Fibroblast of skin of scalp (primary cell): ENCODE data around the gene PTBP2.

Experiments
- DNase-seq: peaks from one replicate; pipeline ENCODE4 v3.0.0-alpha.2; 2013

The PTBP2 gene

DNA sequence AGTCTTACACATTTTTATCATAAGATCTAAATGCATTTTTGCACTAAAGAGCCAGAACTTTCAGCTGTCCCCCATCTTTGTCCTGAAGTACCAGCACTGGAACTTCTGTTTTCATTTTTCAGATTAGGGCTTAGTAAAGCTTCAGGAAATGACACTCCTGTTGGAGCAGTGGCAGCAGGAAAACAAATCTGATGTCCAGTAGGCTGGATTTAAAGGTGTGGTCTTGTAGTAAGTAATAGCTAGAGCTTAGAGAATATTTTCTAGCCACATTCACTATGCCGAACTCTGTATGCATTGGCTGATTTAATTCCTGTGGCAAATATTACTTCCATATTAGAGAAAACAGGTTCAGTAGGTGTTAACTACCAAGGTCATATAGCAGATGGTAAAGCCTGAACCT lies 103.6 kb downstream of the PTBP2 start:
- DNase-seq: no peak

DNA sequence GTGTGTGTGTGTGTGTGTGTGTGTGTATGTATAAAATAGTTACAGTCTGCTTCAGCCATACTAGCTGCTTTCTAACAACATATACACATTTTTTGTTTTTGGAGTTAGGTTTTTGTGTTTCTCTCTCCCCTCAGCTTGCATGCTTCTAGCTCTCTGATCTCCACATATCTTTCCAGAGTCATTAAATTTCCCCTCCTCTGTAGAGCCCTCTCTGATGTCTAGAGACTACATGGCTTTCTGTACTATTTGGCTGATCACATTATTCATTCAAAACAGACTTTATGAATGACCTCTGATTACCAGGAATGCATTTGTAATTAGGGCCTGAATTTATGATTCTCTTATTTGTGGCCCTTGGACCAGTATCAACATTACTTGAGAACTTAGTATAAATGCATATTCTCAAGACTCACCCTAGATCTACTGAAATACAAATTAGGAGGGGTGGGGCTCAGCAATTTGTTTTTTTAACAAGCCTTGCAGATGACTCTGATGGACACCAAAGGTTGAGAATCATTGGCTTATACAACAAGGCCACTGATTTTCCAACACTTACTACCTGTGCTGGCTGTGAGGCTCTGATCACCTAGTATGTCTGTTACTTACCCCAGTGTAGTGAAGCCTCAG lies 104.5 kb downstream of the PTBP2 start:
- no peak for DNase-seq

DNA sequence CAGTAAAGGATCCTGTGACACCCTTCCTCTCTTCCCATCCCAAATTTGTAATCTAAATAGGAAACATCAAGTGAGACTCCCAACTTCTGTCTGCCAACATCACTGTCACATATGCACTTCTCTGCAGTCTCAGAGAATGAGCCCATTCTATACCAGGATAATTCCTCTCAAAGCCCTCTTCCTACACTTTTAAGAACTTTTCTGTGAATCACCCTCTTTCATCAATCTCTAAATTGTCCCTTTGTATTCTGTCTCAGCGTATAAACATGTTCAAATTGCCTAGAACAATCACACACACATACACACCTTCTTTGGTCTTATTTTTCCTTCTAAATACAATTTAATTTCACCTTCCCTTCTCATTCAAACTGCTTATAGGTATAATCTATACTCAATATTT lies 111.8 kb downstream of the PTBP2 start:
- DNase-seq: no peak

DNA sequence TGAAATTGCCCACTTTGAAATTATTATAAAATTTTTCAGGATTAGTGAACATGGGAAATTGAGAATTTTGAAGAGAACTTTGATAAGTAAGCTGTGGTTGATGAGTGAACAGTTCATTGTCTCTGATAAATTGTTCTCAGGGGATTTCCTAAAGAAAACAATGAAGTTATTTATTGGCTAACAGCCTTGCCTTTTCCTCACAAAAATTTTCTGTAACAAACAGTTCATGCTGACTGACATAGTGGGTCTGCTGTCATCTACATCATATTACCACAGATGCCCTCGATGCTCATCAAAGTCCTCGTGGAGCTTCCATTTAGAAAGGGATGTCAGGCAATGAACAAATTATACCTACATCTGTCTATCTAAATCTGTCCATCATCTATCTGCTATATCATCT lies 113.4 kb downstream of the PTBP2 start:
- no peak for DNase-seq

DNA sequence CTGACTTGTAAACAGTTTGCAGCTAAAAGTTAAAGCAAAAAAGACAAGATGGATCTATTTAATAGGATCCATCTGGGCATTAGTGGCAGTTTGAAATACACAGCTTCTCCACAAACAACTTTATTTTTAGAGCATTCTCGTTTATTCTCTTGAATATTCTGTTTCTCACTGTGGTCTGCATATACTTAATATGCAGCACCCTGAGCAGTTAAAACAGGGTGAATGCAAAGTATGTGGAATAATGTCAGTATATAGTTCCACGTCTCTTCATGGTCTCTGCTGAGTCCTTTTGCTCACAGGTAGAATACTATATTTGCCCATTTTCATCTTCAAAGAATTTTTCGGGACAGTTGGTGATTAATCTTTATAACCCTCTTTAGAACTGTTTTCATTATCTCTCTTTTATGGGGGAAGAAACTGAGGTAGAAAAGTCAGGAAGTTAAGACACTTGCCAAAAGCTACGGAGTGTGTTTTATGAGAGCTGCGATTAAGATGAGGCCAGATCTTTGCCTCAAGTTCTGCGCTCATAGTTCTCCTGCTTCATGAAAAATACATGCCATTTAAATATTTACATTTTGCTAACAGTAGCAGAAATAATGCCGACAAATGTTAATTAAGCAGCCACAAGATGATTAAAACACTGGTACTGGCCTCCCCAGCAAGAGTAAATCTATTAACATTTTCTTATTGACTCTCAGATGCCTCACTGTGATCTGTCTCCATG lies 115.6 kb downstream of the PTBP2 start:
- DNase-seq: no peak

DNA sequence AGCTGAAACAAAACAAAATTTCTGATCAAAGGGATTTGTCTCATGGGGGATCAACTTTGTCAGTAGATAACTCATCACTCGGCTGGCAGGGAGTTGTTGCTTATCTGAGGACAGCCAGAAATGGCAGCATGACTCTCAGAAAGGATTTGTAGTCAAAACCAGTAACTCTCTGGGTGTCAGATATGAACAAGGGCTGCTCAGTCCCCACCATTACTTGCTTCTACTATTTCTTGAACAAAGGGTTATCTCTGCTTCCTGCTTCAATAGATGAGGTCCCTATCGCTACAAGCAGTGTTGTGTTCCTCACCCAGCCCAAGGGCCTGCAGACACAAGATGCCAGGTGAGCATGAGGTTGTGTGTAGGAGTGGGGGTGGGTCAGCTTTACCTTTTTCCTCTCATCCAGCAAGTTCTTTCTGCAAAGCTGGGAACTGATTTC lies 116.2 kb downstream of the PTBP2 start:
- DNase-seq: no peak

DNA sequence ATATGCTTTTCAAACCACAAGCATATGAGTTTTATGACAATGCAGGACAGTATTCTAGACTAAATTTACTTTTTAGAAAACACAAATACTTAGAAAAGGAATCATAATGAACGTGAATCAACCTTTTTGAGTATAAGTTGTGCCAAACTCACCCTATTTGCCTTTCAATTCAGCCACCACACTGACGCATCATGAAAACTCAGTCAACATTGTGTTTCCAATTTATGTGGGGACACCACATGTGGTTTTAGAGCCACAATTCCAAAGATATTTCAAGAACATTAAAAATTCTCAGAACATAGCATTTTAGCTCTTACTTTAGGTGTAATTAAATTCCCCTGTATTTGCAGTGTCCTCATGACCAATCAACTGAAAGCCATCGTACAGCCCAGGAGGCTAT lies 118.8 kb downstream of the PTBP2 start:
- DNase-seq: peak; percentile 54

DNA sequence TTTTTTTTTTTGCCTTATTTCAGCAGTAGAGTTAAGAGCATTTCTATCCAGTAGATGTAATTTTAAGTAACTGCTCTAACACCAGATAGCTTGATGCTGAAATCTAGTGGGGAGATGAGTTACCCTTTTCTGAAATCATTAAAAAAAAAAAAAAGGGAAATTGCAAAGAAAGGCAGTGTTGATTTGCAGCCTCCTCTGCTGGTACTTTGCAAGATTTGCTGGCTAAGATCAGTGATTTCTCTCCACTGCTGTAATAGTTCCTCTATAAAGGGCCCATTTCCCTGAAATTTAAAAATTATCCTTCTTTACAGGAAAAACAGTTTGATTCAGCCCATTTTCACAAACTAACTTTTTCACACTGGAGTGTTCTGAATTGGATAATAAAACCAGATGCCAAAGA lies 120.6 kb downstream of the PTBP2 start:
- no peak for DNase-seq

DNA sequence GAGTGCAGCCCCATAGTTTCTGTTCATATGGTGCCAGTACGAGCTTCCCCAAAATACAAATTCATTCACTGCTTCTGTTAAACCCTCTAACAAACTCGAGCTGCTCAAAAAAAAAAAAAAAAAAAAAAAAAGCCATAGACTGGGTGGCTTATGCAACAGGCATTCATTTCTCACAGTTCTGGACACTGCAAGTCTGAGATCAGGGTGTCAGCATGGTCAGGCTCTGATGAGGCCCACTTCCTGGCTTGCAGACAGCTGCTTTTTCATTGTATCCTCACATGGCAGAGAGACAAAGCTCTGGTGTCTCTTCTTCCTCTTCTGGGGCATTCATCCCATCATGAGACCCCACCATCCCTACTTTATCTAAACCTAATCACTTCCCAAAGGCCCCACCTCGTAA lies 121.6 kb downstream of the PTBP2 start:
- peak; percentile 64 for DNase-seq

DNA sequence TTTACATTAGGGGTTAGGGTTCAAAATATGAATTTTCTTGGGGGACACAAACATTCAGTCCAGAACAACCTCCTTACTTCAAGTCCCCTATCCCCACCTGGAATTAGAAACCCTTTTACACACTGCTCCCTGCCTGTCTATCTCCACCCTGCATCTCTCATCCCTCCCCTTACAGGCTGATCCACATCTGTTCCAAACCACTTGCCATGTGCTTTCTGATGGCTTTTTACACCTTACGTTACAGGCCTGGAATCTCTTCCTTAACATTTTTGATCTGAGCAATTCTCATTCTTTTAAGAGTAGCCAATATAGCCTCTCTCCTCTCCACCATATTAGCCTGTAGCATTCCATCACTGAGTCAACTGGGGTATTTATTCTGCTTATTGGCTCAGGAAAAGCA lies 122.0 kb downstream of the PTBP2 start:
- DNase-seq: no peak

DNA sequence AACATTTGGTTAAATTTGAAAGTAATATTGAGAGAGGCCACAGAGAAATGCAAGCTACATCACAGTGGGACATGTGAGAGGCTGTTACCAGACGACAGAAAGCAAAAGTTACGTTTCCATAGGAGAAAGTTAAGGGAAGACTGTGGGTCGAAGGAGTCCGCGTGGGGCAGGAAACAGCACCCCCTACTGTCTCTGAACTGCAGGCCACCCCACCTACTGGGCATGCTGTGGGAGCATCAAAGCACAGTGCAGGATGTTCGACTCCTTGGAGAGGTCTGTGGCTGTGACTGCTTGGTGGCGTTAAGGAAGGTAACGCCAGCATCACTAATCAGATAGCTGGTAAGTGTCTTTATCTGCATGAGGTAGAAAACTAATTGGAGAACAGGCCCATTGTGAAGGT lies 123.9 kb downstream of the PTBP2 start:
- DNase-seq: peak; percentile 21

DNA sequence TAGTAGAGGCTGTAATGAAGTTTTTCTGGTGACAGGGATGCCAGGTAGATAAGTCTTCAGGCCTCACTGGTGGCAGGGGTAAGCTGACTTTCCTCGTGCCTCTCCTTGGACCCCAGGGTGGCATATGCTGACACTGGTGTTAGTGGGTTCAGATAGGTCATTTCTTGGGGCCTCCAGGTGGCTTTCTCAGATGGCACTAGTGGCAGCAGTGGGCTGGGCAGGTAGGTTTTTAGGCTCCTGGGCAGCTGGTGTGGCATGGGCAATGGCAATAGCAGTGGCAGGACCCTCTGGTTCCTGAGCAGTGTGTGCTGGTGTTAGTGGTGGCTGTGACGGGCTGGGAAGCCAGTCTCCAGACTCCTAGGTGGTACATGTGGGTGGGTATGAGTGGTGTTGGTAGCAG lies 140.3 kb downstream of the PTBP2 start:
- no peak for DNase-seq

DNA sequence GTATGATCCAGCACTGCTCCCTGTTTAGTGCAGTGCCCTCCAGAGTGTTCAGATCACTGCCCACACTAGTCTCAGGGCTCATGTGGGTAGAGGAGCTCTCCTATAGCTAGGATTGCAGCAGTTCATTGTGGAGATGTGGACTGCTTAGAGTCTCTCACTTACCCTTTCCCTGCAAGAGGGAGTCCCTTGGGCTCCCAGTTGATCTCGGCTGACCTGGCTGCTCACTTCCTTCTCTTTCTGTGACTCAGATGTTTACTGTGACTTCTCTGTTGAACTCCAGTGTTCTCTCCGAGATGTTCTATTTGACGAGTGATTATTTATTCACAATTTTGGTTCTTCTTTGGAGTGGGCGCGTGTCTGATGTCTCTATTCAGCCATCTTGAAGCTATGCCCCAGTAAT lies 141.9 kb downstream of the PTBP2 start:
- DNase-seq: no peak
